BLaER1 (cell line): ENCODE measurements around the gene CDH13.

ENCODE experiments used
- H3K27ac ChIP-seq: shearing (Covaris generic); formaldehyde crosslinking; 2 replicates; pipeline ENCODE4 v1.8.1; 2022
- H3K27me3 ChIP-seq: shearing (Covaris generic); formaldehyde crosslinking; 2 replicates; pipeline ENCODE4 v1.8.1; 2022
- H3K36me3 ChIP-seq: shearing (Covaris generic); formaldehyde crosslinking; 2 replicates; pipeline ENCODE4 v1.8.1; 2022
- H3K4me1 ChIP-seq: shearing (Covaris generic); formaldehyde crosslinking; 2 replicates; pipeline ENCODE4 v1.8.1; 2022
- H3K4me2 ChIP-seq: shearing (Covaris generic); formaldehyde crosslinking; 2 replicates; pipeline ENCODE4 v1.8.1; 2022
- H3K4me3 ChIP-seq: shearing (Covaris generic); formaldehyde crosslinking; 2 replicates; pipeline ENCODE4 v1.8.1; 2022
- H3K9ac ChIP-seq: shearing (Covaris generic); formaldehyde crosslinking; 2 replicates; pipeline ENCODE4 v1.8.1; 2022
- H3K9me3 ChIP-seq: shearing (Covaris generic); formaldehyde crosslinking; 2 replicates; pipeline ENCODE4 v1.8.1; 2022
- H4K20me1 ChIP-seq: shearing (Covaris generic); formaldehyde crosslinking; 2 replicates; pipeline ENCODE4 v1.8.1; 2022
- Cebpa-rat ChIP-seq: shearing (Covaris generic); IDR thresholded peaks from 2 replicates; pipeline ENCODE4 v1.8.1; 2022

Gene CDH13

GRCh38 chr16:82843606-82844271 is 217.0 kb downstream of the CDH13 start:
- Histone ChIP-seq H3K4me3 (no peak overlapping the region), H3K9me3 (peaks cover 12% of the 10 kb centered on the region), H3K4me2 (no peak overlapping the region), H3K27ac (no peak overlapping the region), H3K9ac (no peak overlapping the region), H3K27me3 (no peaks in the 10 kb centered on the region), H3K36me3 (no peaks in the 10 kb centered on the region), H3K4me1 (no peaks in the 10 kb centered on the region), H4K20me1 (no peaks in the 10 kb centered on the region)
- TF ChIP-seq Cebpa-rat = no peak

- Histone ChIP-seq H3K27me3 (no peaks in the 10 kb centered on the region), H3K4me3 (no peak overlapping the region), H3K36me3 (no peaks in the 10 kb centered on the region), H3K27ac (no peak overlapping the region), H4K20me1 (no peaks in the 10 kb centered on the region), H3K9me3 (peaks cover 12% of the 10 kb centered on the region), H3K4me1 (no peaks in the 10 kb centered on the region), H3K9ac (no peak overlapping the region), H3K4me2 (no peak overlapping the region)
- no peak for TF ChIP-seq Cebpa-rat
Measured at GRCh38 chr16:82845116-82845515, 218.3 kb downstream of the CDH13 start.

- no peaks in the 10 kb centered on the region for H3K4me1 ChIP-seq
- H3K9me3 ChIP-seq = peaks cover 12% of the 10 kb centered on the region
- H3K4me2 ChIP-seq = no peak overlapping the region
- H3K9ac ChIP-seq = no peak overlapping the region
- no peak for TF ChIP-seq Cebpa-rat
- no peaks in the 10 kb centered on the region for H3K27me3 ChIP-seq
- H3K27ac ChIP-seq = no peak overlapping the region
- H3K4me3 ChIP-seq = no peak overlapping the region
- no peaks in the 10 kb centered on the region for H4K20me1 ChIP-seq
- no peaks in the 10 kb centered on the region for H3K36me3 ChIP-seq
Measured at GRCh38 chr16:82846806-82847205, 220.0 kb downstream of the CDH13 start.

DNA sequence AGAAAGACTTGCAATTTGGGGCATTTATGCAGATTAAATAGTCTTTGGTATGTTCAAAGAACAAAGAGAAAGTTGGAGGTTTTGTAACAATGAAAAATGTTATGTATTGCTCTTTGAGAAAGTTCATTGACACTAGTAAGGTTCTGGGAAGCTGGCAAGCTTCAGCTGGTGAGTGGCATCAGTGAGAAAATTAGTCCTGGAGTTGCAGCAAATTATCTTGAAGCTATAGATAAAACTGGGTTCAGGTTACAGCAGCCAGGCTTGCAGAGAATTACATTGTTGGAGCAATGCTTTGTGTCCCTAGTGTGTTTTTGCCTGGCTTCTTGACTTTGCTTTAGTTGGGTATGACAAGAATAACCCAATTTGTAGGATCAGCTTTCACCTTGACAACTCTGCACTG is 221.2 kb downstream of the CDH13 start:
- Histone ChIP-seq H4K20me1 (no peaks in the 10 kb centered on the region), H3K4me2 (no peak overlapping the region), H3K9ac (no peak overlapping the region), H3K27me3 (no peaks in the 10 kb centered on the region), H3K9me3 (peaks cover 3% of the 10 kb centered on the region), H3K4me3 (no peak overlapping the region), H3K36me3 (no peaks in the 10 kb centered on the region), H3K27ac (no peak overlapping the region), H3K4me1 (no peaks in the 10 kb centered on the region)
- no peak for TF ChIP-seq Cebpa-rat

GRCh38 chr16:82852388-82853008 is 225.7 kb downstream of the CDH13 start:
- Histone ChIP-seq H3K4me1 (no peaks in the 10 kb centered on the region), H4K20me1 (no peaks in the 10 kb centered on the region), H3K36me3 (no peaks in the 10 kb centered on the region), H3K9ac (no peak overlapping the region), H3K27ac (no peak overlapping the region), H3K4me3 (no peak overlapping the region), H3K27me3 (no peaks in the 10 kb centered on the region), H3K9me3 (no peaks in the 10 kb centered on the region), H3K4me2 (no peak overlapping the region)
- no peak for TF ChIP-seq Cebpa-rat

- Histone ChIP-seq H3K9me3 (no peaks in the 10 kb centered on the region), H3K36me3 (no peaks in the 10 kb centered on the region), H3K27me3 (no peaks in the 10 kb centered on the region), H3K4me1 (no peaks in the 10 kb centered on the region), H4K20me1 (no peaks in the 10 kb centered on the region), H3K4me2 (no peak overlapping the region), H3K27ac (no peak overlapping the region), H3K9ac (no peak overlapping the region), H3K4me3 (no peak overlapping the region)
- TF ChIP-seq Cebpa-rat = no peak
Measured at GRCh38 chr16:82855471-82855870, 228.7 kb downstream of the CDH13 start.

DNA sequence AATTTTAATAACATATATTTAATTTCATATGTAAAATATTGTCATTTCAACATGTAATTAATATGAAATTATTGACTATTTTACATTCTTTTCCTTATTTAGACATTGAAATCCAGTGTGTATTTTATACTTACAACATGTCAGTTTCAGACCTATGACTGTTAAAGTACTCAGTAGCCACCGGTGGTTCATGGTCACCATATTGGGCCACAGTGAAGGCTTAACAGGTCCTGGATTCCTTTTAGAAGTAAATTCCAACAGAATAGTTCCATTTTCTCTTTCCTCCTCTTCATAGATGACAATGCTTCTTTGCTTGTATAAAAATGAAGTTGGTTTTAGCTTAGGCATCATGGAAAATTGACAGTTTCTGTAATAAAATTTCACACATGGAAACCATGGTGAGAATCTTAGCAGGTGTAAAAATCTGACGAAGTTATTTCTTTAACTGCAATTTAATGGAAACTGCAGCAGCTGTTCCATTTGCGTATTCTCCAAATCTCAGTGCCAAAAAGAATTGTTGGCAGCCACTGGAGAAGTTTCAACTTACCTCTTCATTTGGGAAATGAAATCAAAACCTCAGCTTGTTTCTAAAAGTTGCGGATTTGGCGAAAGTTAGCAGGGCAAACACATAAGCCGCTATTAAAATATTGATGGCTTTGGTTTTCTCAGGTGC is 231.1 kb downstream of the CDH13 start:
- no peak for TF ChIP-seq Cebpa-rat
- H3K27me3 ChIP-seq = no peaks in the 10 kb centered on the region
- H4K20me1 ChIP-seq = no peaks in the 10 kb centered on the region
- H3K4me1 ChIP-seq = no peaks in the 10 kb centered on the region
- no peak overlapping the region for H3K9ac ChIP-seq
- H3K27ac ChIP-seq = no peak overlapping the region
- H3K36me3 ChIP-seq = no peaks in the 10 kb centered on the region
- no peak overlapping the region for H3K4me2 ChIP-seq
- H3K4me3 ChIP-seq = no peak overlapping the region
- H3K9me3 ChIP-seq = no peaks in the 10 kb centered on the region

- no peak overlapping the region for H3K27ac ChIP-seq
- no peaks in the 10 kb centered on the region for H3K27me3 ChIP-seq
- TF ChIP-seq Cebpa-rat = no peak
- no peaks in the 10 kb centered on the region for H4K20me1 ChIP-seq
- H3K4me1 ChIP-seq = no peaks in the 10 kb centered on the region
- H3K9me3 ChIP-seq = peaks cover 3% of the 10 kb centered on the region
- H3K36me3 ChIP-seq = no peaks in the 10 kb centered on the region
- no peak overlapping the region for H3K4me3 ChIP-seq
- H3K9ac ChIP-seq = no peak overlapping the region
- no peak overlapping the region for H3K4me2 ChIP-seq
Measured at GRCh38 chr16:82859662-82860061, 232.9 kb downstream of the CDH13 start.

DNA sequence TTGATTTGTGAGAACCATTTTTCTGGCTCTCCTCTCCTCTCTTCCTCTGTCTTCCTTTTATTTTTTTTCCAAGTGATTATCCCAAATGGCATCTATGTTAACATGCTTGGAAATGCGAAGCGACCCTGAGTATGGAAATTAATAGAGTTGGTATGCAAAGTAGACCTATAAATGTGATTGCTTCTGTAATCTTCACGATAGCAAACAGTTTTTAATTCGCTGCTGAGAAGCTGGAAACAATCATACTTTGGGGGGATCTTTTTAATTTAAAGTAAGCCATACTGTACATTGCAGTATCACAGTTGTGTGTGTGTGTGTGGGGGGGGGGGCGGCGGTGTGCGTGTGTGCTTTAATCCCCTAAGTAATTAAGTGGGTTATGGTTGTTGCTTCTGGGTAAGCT is 233.3 kb downstream of the CDH13 start:
- H3K9me3 ChIP-seq = peaks cover 8% of the 10 kb centered on the region
- H3K4me2 ChIP-seq = no peak overlapping the region
- TF ChIP-seq Cebpa-rat = no peak
- no peaks in the 10 kb centered on the region for H3K27me3 ChIP-seq
- no peaks in the 10 kb centered on the region for H3K36me3 ChIP-seq
- H4K20me1 ChIP-seq = no peaks in the 10 kb centered on the region
- no peaks in the 10 kb centered on the region for H3K4me1 ChIP-seq
- H3K4me3 ChIP-seq = no peak overlapping the region
- H3K27ac ChIP-seq = no peak overlapping the region
- H3K9ac ChIP-seq = no peak overlapping the region

DNA sequence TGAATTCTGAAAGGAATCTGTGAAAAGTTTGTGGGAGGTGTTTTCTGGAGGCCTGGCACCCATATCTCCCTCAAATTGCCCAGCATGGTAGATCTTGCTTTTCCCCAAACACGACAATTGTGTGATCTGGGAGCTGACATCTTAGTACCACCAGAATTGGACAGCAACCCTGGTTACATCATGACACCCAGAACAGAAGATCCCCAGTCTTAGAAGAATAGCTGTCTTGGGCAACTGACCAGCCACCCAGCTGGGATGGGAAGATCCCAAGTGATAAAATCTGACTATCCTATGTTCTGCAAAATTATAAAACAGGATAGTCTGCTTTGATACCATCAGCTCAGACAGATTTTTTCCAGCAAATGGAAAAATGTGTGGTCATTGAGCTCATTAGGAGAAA is 235.3 kb downstream of the CDH13 start:
- Histone ChIP-seq H3K4me1 (no peaks in the 10 kb centered on the region), H3K9ac (no peak overlapping the region), H3K36me3 (no peaks in the 10 kb centered on the region), H3K27me3 (no peaks in the 10 kb centered on the region), H4K20me1 (no peaks in the 10 kb centered on the region), H3K27ac (no peak overlapping the region), H3K4me3 (no peak overlapping the region), H3K9me3 (peaks cover 18% of the 10 kb centered on the region), H3K4me2 (no peak overlapping the region)
- no peak for TF ChIP-seq Cebpa-rat
